Stimulated activated CD4-positive, alpha-beta T cell treated with anti-CD3 and anti-CD28 coated beads, Interleukin-15, amount 100 ng/mL, for 1 hour (primary cell): ENCODE results near the gene SPECC1.
"Not testable (repeated sequence)": the region's sequence is repeated elsewhere in the genome, so short reads cannot be mapped to it uniquely, and the experiment has no call there.

ENCODE experiments used
- DNase-seq, 2 donors: peaks; one replicate each; pipeline ENCODE4 v3.0.0-alpha.2; 2020; ENCODE audit warnings: low read depth in 1 of 2, low spot score in 1 of 2

Gene SPECC1

GRCh38 chr17:20067711-20068110 is 58.6 kb downstream of the SPECC1 start:
- no peak for DNase-seq

- no peak for DNase-seq
These were observed 59.3 kb downstream of the SPECC1 start for GRCh38 chr17:20068445-20068844.

- DNase-seq = no peak
These were observed 62.9 kb downstream of the SPECC1 start for GRCh38 chr17:20071824-20072691.

- no peak for DNase-seq
These were observed 63.5 kb downstream of the SPECC1 start for GRCh38 chr17:20072692-20072992.

GRCh38 chr17:20073055-20073979 is 64.2 kb downstream of the SPECC1 start:
- no peak for DNase-seq

- no peak for DNase-seq
These were observed 64.8 kb downstream of the SPECC1 start for GRCh38 chr17:20074001-20074400.

- no peak for DNase-seq
These were observed 65.3 kb downstream of the SPECC1 start for GRCh38 chr17:20074489-20074888.

- not testable (repeated sequence) for DNase-seq
These were observed 67.0 kb downstream of the SPECC1 start for GRCh38 chr17:20076137-20076536.

- DNase-seq = no peak
These were observed 69.0 kb downstream of the SPECC1 start for GRCh38 chr17:20077978-20078685.

- no peak for DNase-seq
These were observed 71.4 kb downstream of the SPECC1 start for GRCh38 chr17:20080513-20080912.

GRCh38 chr17:20083156-20083859 is 74.1 kb downstream of the SPECC1 start:
- no peak for DNase-seq

- no peak for DNase-seq
These were observed 75.6 kb downstream of the SPECC1 start for GRCh38 chr17:20084621-20085282.

GRCh38 chr17:20085283-20085845 is 76.2 kb downstream of the SPECC1 start:
- no peak for DNase-seq

GRCh38 chr17:20086416-20087076 is 77.4 kb downstream of the SPECC1 start:
- DNase-seq = no peak

- DNase-seq = no peak
These were observed 78.5 kb downstream of the SPECC1 start for GRCh38 chr17:20087538-20088250.

- no peak for DNase-seq
These were observed 80.8 kb downstream of the SPECC1 start for GRCh38 chr17:20089756-20090547.

GRCh38 chr17:20091174-20092029 is 82.2 kb downstream of the SPECC1 start:
- no peak for DNase-seq
